Psoas muscle (tissue), 8 donors: Measurements from ENCODE around the gene LPAR1. TPM values are rescaled to one million over a fixed set of nuclear protein-coding genes. Genes with fewer than 3 reads are reported as not detected.

Source experiments
- ATAC-seq, 4 donors: fragments of 200-7000 bp; cut with Tn5 transposase; one replicate each; pipeline ENCODE4 v1.9.1; 2020; ENCODE audit warnings: moderate library complexity in 3 of 4, mild to moderate bottlenecking in 2 of 4
- DNase-seq, 2 donors: peaks; one replicate each; pipeline ENCODE4 v3.0.0-alpha.2; 2020
- H3K27ac ChIP-seq: fragments of 200-600 bp; one replicate; pipeline ENCODE4 v1.8.0; 2022
- H3K27me3 ChIP-seq, 3 donors: fragments of 200-600 bp in 1 of 3; one replicate each; pipeline versions ENCODE4 v1.6.1 to v1.8.0; 2013 to 2022; ENCODE audit warnings: low read length in 2 of 3, mild to moderate bottlenecking in 2 of 3, moderate library complexity in 1 of 3; ENCODE audit not compliant: insufficient read depth in 3 of 3
- H3K36me3 ChIP-seq, 2 donors: fragments of 200-600 bp in 1 of 2; one replicate each; pipeline versions ENCODE4 v1.6.1 to v1.8.0; 2013 to 2022; ENCODE audit warnings: low read depth in 1 of 2, mild to moderate bottlenecking in 1 of 2, moderate library complexity in 1 of 2; ENCODE audit not compliant: insufficient read depth in 1 of 2
- H3K4me1 ChIP-seq: fragments of 200-600 bp; one replicate; pipeline ENCODE4 v1.8.0; 2022
- H3K4me3 ChIP-seq: fragments of 200-600 bp; one replicate; pipeline ENCODE4 v1.8.0; 2022; ENCODE audit warnings: mild to moderate bottlenecking
- H3K9me3 ChIP-seq: fragments of 200-600 bp; one replicate; pipeline ENCODE4 v1.8.0; 2022
- WGBS, 3 donors: extraction: QIAGEN DNeasy Blood & Tissue Kit; methylation state at CpG; one replicate each; pipeline versions ENCODE4 v1.1.6 to v1.1.7; 2013; 5-methylcytosine and 5-hydroxymethylcytosine counted together
- intact Hi-C, 2 donors: fragments of 100-400 bp; cut with DNase I; formaldehyde crosslinking; loops; one replicate each; pipeline versions ENCODE4 v1.11.0 to v1.14.2; 2022
- polyA plus RNA-seq, 3 donors: library from polyadenylated mRNA; stranded (reverse); fragments of 200-250 nt; gene quantifications; one replicate each; pipeline ENCODE4 v1.2.3, GENCODE V29; 2013
- total RNA-seq, 4 donors: library from RNA; stranded (reverse); fragmentation: NEBNext Ultra II Directional in 2 of 4; extraction: Animal tissue kit (Norgen Biotek cat#: 25700) in 2 of 4; gene quantifications; one replicate each; pipeline versions ENCODE4 v1.2.1 to v1.2.4, GENCODE V29; 2021 to 2023
- TF ChIP-seq, protein P1 (sequence below): fragments of 200-600 bp; IDR thresholded peaks from one replicate; pipeline ENCODE4 v1.8.0; 2022; ENCODE audit warnings: antibody characterized with exemption
- donor health status: healthy with polysubstance abuse.
- donor health status: DM: no; HTN: no; CAD: no; lungs with moderate emphysema.
- donor health status: Bipolar disorder and iron deficiency.
- donor health status: healthy.
- donor health status: DM: yes; HTN: yes; CAD: no.
- donor health status: DM: no; HTN: no; CAD: no.
- donor health status: DM: no; HTN: no; CAD: no.
- donor health status: DM: yes; HTN: yes; CAD: no.

LPAR1 gene
- total and polyA plus RNA-seq, 7 donors: 2.5 to 7.7 (median 4.7) TPM

DNA sequence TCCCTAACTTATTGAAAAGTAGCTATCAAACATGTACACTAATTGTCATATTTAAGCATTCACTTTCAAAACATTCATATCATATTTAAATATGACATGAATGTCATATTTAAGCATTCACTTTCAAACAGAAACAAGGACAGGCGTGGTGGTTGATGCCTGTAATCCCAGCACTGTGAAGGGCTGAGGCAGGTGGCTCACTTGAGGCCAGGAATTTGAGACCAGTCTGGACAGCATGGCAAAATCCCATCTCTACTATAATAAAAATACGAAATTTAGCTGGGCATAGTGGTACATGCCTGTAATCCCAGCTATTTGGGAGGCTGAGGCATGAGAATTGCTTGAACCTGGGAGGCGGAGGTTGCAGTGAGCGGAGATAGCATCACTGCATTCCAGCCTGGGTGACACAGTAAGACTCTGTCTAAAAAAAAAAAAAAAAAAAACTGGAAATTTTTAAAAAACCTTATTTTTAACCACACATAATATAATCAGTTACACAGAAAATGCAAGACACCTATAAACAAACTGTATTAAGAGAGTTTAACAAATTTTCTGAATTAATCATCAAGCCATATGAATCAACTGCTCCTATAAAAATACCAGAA lies 88.1 kb downstream of the LPAR1 start:
- Histone ChIP-seq H3K27me3 (no peaks in the 10 kb centered on the region), H3K27ac (no peak overlapping the region), H3K4me3 (no peak overlapping the region), H3K4me1 (no peaks in the 10 kb centered on the region), H3K36me3 (no peaks in the 10 kb centered on the region), H3K9me3 (peaks cover 2% of the 10 kb centered on the region)
- intact Hi-C loops: no loop called here
- TF ChIP-seq, protein P1, sequence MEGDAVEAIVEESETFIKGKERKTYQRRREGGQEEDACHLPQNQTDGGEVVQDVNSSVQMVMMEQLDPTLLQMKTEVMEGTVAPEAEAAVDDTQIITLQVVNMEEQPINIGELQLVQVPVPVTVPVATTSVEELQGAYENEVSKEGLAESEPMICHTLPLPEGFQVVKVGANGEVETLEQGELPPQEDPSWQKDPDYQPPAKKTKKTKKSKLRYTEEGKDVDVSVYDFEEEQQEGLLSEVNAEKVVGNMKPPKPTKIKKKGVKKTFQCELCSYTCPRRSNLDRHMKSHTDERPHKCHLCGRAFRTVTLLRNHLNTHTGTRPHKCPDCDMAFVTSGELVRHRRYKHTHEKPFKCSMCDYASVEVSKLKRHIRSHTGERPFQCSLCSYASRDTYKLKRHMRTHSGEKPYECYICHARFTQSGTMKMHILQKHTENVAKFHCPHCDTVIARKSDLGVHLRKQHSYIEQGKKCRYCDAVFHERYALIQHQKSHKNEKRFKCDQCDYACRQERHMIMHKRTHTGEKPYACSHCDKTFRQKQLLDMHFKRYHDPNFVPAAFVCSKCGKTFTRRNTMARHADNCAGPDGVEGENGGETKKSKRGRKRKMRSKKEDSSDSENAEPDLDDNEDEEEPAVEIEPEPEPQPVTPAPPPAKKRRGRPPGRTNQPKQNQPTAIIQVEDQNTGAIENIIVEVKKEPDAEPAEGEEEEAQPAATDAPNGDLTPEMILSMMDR: no peak
- 51 to 75% (median 54%) methylated on average over 4 of the region's 4 CpGs for WGBS, 3 donors
- DNase-seq (no peak), ATAC-seq (no peak)

DNA sequence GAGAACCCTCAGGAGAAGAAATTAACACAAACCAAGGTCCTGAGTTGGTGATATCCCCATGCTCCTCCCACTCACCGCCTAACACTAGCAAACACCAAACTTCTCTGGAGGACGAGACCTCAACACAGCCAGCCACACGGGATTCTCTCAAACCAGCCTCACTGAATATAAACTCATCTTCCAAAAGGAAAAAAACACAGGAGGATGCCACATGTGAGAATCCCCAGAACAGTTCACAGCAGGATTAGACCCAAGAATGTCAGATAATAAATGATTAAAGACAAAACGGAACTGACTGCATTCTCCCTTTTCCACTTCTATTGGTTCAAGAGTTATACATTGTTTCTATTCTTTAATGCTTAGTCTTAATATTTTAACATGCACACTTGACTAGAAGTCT lies 89.2 kb downstream of the LPAR1 start:
- 45 to 67% (median 51%) methylated on average over 4 of the region's 4 CpGs for WGBS, 3 donors
- no peak overlapping the region for H3K27ac ChIP-seq
- H3K4me3 ChIP-seq: no peak overlapping the region
- no peaks in the 10 kb centered on the region for H3K36me3 ChIP-seq
- peaks cover 1% of the 10 kb centered on the region for H3K9me3 ChIP-seq
- H3K27me3 ChIP-seq: no peaks in the 10 kb centered on the region
- TF ChIP-seq, protein P1: no peak
- ATAC-seq: no peak
- no peak for DNase-seq
- intact Hi-C loops: no loop called here
- no peaks in the 10 kb centered on the region for H3K4me1 ChIP-seq

DNA sequence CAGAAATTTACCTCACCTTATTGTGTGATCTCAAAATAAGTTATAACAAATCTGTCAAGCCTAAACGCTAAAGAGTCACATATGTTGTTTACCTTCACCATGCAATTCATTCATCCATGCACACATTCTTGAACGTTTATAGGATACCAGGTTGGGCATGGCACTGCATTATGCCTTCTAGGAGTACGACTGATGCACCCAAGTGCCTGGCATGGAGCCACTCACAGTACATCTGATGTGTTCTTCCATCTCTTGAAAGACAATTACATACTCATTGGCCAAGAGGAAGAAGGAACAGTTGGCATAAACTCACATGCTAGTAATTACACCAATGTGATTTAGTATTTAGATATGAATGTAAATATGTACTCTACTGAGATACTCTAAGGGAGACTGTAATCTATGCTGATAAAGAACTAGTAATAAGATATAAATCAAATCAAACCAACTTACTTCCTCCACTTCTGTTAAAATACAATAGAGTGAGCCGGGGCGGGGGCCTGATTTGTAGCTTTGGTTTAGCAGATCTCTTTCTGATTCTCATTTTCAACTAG lies 90.7 kb downstream of the LPAR1 start:
- no peak overlapping the region for H3K27ac ChIP-seq
- no peaks in the 10 kb centered on the region for H3K36me3 ChIP-seq
- no peak overlapping the region for H3K4me3 ChIP-seq
- intact Hi-C loops: no loop called here
- H3K9me3 ChIP-seq: no peaks in the 10 kb centered on the region
- H3K4me1 ChIP-seq: no peaks in the 10 kb centered on the region
- ATAC-seq (no peak), DNase-seq (no peak)
- WGBS, 3 donors: 68 to 73% (median 70%) methylated on average over 5 of the region's 5 CpGs
- H3K27me3 ChIP-seq: no peaks in the 10 kb centered on the region
- TF ChIP-seq, protein P1: no peak

DNA sequence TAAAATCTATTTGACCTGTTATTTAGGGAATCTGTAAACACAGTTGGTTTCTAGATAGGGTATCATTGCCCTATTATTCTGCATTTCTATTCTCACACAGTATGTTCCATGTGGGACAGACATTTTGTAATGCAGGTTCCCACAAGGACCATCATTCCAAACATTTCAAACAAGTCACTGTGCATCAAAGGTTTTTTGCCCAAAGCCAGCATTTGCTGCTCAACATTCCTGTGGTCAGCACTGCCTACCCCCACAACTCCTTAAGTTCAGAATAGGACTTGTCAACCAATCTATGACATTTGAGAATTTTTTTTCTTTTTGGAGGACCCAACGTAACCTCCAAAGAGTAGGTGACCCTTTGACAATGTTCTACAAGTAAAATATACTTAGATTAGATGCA lies 95.7 kb downstream of the LPAR1 start:
- WGBS, 3 donors: 88 to 97% (median 92%) methylated on average over 1 of the region's 1 CpG
- Histone ChIP-seq H3K4me1 (no peaks in the 10 kb centered on the region), H3K27ac (no peak overlapping the region), H3K27me3 (no peaks in the 10 kb centered on the region), H3K4me3 (no peak overlapping the region), H3K9me3 (no peaks in the 10 kb centered on the region), H3K36me3 (no peaks in the 10 kb centered on the region)
- intact Hi-C loops: no loop called here
- ATAC-seq (no peak), DNase-seq (no peak)
- TF ChIP-seq, protein P1: no peak
